ENCODE measurements around the gene CD22.

The CD22 gene

DNA sequence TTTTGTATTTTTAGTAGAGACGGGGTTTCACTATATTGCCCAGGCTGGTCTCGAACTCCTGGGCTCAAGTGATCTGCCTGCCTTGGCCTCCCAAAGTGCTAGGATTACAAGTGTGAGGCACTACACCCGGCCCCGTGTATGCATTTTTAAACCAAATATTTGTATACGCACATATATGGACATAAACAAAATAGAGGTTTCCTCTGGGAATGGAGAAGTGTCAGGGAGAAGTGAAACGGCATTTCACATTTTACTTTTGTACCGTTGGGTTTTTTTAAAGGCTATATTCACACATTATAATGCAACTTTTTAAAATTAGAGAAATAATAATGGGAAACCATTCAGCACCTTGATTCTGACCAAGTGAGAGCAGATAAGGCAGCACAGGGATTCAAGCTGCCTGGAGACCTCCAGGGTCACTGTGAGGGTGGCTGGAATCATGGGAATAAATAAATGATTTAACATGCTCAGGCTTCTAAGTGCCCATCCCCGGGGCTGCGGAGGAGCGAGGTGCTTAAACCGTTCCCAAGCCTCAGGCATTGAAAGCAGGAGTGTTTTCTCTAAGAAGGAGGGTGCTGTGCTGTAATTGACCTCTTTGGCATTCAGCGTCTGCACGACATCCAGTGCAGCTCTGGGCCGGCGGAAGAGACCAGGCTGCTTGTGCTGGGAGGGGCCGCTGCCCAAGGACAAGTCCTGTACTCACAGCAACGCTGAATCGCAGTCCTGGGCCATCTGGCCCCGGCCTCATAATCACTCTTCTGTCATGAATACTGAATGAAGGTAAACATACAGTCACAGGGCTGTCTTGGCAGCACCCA lies 66.6 kb downstream of the CD22 start:
- Histone ChIP-seq H3K36me3 (ENCODE audit: low read length) (no peaks in the 10 kb centered on the region), H3K27me3 (ENCODE audit: low read length) (no peaks in the 10 kb centered on the region), H3F3A (ENCODE audit: insufficient read depth) (no peaks in the 10 kb centered on the region), H3K4me2 (ENCODE audit: low read depth, low read length, poor library complexity, severe bottlenecking) (no peak overlapping the region), H3K9me2 (replicated peaks; ENCODE audit: insufficient read depth, low read length) (no peaks in the 10 kb centered on the region), H4K20me1 (ENCODE audit: low read depth, low read length) (no peaks in the 10 kb centered on the region), H3K79me2 (ENCODE audit: insufficient read depth, low read length) (no peaks in the 10 kb centered on the region), H2AFZ (ENCODE audit: low read depth, low read length, severe bottlenecking) (no peak overlapping the region), H3K4me3 (ENCODE audit: insufficient read depth, low read length, poor library complexity, severe bottlenecking) (no peak overlapping the region), H3K27ac (ENCODE audit: low read depth, low read length) (no peak overlapping the region), H3K9ac (ENCODE audit: low read length) (no peak overlapping the region), H3K9me3 (ENCODE audit: insufficient read depth, low read length) (no peaks in the 10 kb centered on the region)
- TF ChIP-seq EZH2phosphoT487 (conservative IDR thresholded peaks at IDR 0.05; ENCODE audit: low read length), result no peak
- TF ChIP-seq, protein P1, sequence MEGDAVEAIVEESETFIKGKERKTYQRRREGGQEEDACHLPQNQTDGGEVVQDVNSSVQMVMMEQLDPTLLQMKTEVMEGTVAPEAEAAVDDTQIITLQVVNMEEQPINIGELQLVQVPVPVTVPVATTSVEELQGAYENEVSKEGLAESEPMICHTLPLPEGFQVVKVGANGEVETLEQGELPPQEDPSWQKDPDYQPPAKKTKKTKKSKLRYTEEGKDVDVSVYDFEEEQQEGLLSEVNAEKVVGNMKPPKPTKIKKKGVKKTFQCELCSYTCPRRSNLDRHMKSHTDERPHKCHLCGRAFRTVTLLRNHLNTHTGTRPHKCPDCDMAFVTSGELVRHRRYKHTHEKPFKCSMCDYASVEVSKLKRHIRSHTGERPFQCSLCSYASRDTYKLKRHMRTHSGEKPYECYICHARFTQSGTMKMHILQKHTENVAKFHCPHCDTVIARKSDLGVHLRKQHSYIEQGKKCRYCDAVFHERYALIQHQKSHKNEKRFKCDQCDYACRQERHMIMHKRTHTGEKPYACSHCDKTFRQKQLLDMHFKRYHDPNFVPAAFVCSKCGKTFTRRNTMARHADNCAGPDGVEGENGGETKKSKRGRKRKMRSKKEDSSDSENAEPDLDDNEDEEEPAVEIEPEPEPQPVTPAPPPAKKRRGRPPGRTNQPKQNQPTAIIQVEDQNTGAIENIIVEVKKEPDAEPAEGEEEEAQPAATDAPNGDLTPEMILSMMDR (IDR thresholded peaks at IDR 0.05; ENCODE audit: insufficient read depth, low read length, poor library complexity, severe bottlenecking), result no peak

DNA sequence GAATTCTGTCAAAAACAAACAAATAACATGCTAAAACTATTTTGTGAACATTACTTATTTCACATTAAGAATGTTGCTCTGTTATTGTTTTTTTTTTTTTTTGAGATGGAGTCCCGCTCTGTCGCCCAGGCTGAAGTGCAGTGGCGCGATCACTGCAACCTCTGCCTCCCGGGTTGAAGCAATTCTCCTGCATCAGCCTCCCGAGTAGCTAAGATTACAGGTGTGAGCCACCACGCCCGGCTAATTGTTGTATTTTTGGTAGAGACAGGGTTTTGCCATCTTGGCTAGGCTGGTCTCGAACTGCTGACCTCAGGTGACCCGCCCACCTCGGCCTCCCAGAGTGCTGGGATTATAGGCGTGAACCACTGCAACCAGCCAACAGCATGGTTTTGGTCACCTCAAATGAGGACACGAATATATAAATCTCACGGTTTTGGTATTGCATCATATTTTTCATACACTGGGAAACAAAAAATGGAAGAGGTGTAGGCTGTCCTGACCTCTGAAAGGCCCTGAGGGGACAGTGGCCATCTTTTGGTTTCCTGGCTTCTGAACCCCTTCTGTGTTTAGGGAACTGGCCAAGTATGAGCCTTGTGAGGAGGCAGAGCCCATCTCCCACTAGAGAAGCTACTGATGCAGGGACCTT lies 67.4 kb downstream of the CD22 start:
- no peak for TF ChIP-seq EZH2phosphoT487 (conservative IDR thresholded peaks at IDR 0.05; ENCODE audit: low read length)
- TF ChIP-seq, protein P1 (IDR thresholded peaks at IDR 0.05; ENCODE audit: insufficient read depth, low read length, poor library complexity, severe bottlenecking), result no peak
- H3K79me2 ChIP-seq (ENCODE audit: insufficient read depth, low read length), result no peaks in the 10 kb centered on the region

More for the DNA sequence above, 67.4 kb downstream of the CD22 start:
- Histone ChIP-seq H3K27ac (ENCODE audit: low read depth, low read length) (no peak overlapping the region), H3K27me3 (ENCODE audit: low read length) (no peaks in the 10 kb centered on the region), H3F3A (ENCODE audit: insufficient read depth) (no peaks in the 10 kb centered on the region), H3K4me3 (ENCODE audit: insufficient read depth, low read length, poor library complexity, severe bottlenecking) (no peak overlapping the region), H3K9me3 (ENCODE audit: insufficient read depth, low read length) (no peaks in the 10 kb centered on the region), H3K36me3 (ENCODE audit: low read length) (no peaks in the 10 kb centered on the region), H3K4me2 (ENCODE audit: low read depth, low read length, poor library complexity, severe bottlenecking) (no peak overlapping the region), H3K9me2 (replicated peaks; ENCODE audit: insufficient read depth, low read length) (no peaks in the 10 kb centered on the region), H2AFZ (ENCODE audit: low read depth, low read length, severe bottlenecking) (no peak overlapping the region), H4K20me1 (ENCODE audit: low read depth, low read length) (no peaks in the 10 kb centered on the region), H3K9ac (ENCODE audit: low read length) (no peak overlapping the region)

Measured in SU-DHL-6 (cell line).